H9 (cell line): Measurements from ENCODE around the gene ROBO2. TPM values are rescaled to one million over a fixed set of nuclear protein-coding genes. Genes with fewer than 3 reads are reported as not detected.

ENCODE experiments used
- DNase-seq: peaks from one replicate; pipeline ENCODE4 v3.0.0-alpha.2; 2017
- H2AFZ ChIP-seq: one replicate; pipeline ENCODE4 v1.6.1; 2013; ENCODE audit warnings: mild to moderate bottlenecking, low read length, control low read depth, moderate library complexity
- H2AK5ac ChIP-seq: 2 replicates; pipeline ENCODE4 v1.6.1; 2013; ENCODE audit warnings: low read length, control low read depth, mixed read lengths; ENCODE audit not compliant: insufficient read length
- H2BK120ac ChIP-seq: one replicate; pipeline ENCODE4 v1.6.1; 2013; ENCODE audit warnings: low read depth, mild to moderate bottlenecking, low read length, control low read depth, inconsistent platforms; ENCODE audit not compliant: poor library complexity, severe bottlenecking
- H2BK12ac ChIP-seq: 2 replicates; pipeline ENCODE4 v1.6.1; 2013; ENCODE audit warnings: low read length, control low read depth, mixed read lengths, low read depth; ENCODE audit not compliant: insufficient read length
- H2BK15ac ChIP-seq: 2 replicates; pipeline ENCODE4 v1.6.1; 2013; ENCODE audit warnings: low read depth, low read length, control low read depth
- H2BK20ac ChIP-seq: one replicate; pipeline ENCODE4 v1.6.1; 2013; ENCODE audit warnings: low read depth, mild to moderate bottlenecking, low read length, control low read depth, inconsistent platforms; ENCODE audit not compliant: poor library complexity, severe bottlenecking
- H2BK5ac ChIP-seq: 2 replicates; pipeline ENCODE4 v1.6.1; 2013; ENCODE audit warnings: low read length, control low read depth, mixed read lengths; ENCODE audit not compliant: insufficient read length
- H3K14ac ChIP-seq: 2 replicates; pipeline ENCODE4 v1.6.1; 2013; ENCODE audit warnings: low read length, control low read depth; ENCODE audit not compliant: insufficient read depth
- H3K18ac ChIP-seq: 2 replicates; pipeline ENCODE4 v1.6.1; 2013; ENCODE audit warnings: low read depth, mild to moderate bottlenecking, mixed read lengths, low read length, control low read depth; ENCODE audit not compliant: insufficient read length
- H3K23ac ChIP-seq: 2 replicates; pipeline ENCODE4 v1.6.1; 2013; ENCODE audit warnings: low read length, control low read depth, mixed read lengths, low read depth; ENCODE audit not compliant: insufficient read length
- H3K23me2 ChIP-seq: 2 replicates; pipeline ENCODE4 v1.6.1; 2013; ENCODE audit warnings: low read depth, mild to moderate bottlenecking, mixed read lengths, low read length, control low read depth; ENCODE audit not compliant: insufficient read length, poor library complexity, severe bottlenecking
- H3K27ac ChIP-seq: 2 replicates; pipeline ENCODE4 v1.5.1; 2013; ENCODE audit warnings: low read length, control low read depth, mixed read lengths, low read depth; ENCODE audit not compliant: insufficient read length
- H3K27me3 ChIP-seq: 2 replicates; pipeline ENCODE4 v1.6.1; 2013; ENCODE audit warnings: low read length, control low read depth, inconsistent platforms; ENCODE audit not compliant: insufficient read depth
- H3K4ac ChIP-seq: 2 replicates; pipeline ENCODE4 v1.6.1; 2013; ENCODE audit warnings: low read depth, mild to moderate bottlenecking, control low read depth, inconsistent platforms, low read length, moderate library complexity
- H3K4me1 ChIP-seq: 2 replicates; pipeline ENCODE4 v1.6.1; 2013; ENCODE audit warnings: low read length, control low read depth, inconsistent platforms; ENCODE audit not compliant: insufficient read depth
- H3K4me2 ChIP-seq: 2 replicates; pipeline ENCODE4 v1.6.1; 2013; ENCODE audit warnings: low read length, control low read depth, mixed read lengths; ENCODE audit not compliant: insufficient read length, insufficient read depth
- H3K56ac ChIP-seq: 2 replicates; pipeline ENCODE4 v1.6.1; 2013; ENCODE audit warnings: low read depth, mild to moderate bottlenecking, mixed read lengths, low read length, control low read depth; ENCODE audit not compliant: insufficient read length
- H3K79me1 ChIP-seq: 2 replicates; pipeline ENCODE4 v1.6.1; 2013; ENCODE audit warnings: low read depth, mild to moderate bottlenecking, moderate library complexity, low read length, control low read depth, inconsistent platforms; ENCODE audit not compliant: insufficient read depth, poor library complexity, severe bottlenecking
- H3K79me2 ChIP-seq: 2 replicates; pipeline ENCODE4 v1.6.1; 2013; ENCODE audit warnings: low read length, control low read depth, inconsistent platforms; ENCODE audit not compliant: insufficient read depth
- H3K9ac ChIP-seq: 2 replicates; pipeline ENCODE4 v1.6.1; 2013; ENCODE audit warnings: low read length, control low read depth, mixed read lengths; ENCODE audit not compliant: insufficient read length; ENCODE audit errors: extremely low read depth
- H3K9me3 ChIP-seq: one replicate; pipeline ENCODE4 v1.6.1; 2013; ENCODE audit warnings: low read depth, low read length, inconsistent platforms; ENCODE audit not compliant: control insufficient read depth
- H3T11ph ChIP-seq: one replicate; pipeline ENCODE4 v1.6.1; 2013; ENCODE audit warnings: mild to moderate bottlenecking, low read length, control low read depth, inconsistent platforms
- H4K20me1 ChIP-seq: one replicate; pipeline ENCODE4 v1.6.1; 2013; ENCODE audit not compliant: control insufficient read depth, insufficient read length, insufficient read depth
- H4K5ac ChIP-seq: 2 replicates; pipeline ENCODE4 v1.6.1; 2013; ENCODE audit warnings: low read depth, mild to moderate bottlenecking, mixed read lengths, low read length, control low read depth; ENCODE audit not compliant: insufficient read length
- H4K8ac ChIP-seq: replicated peaks from 2 replicates; pipeline ENCODE4 v1.6.1; 2013; ENCODE audit warnings: low read length, control low read depth, mixed read lengths, low read depth; ENCODE audit not compliant: insufficient read length
- H4K91ac ChIP-seq: 2 replicates; pipeline ENCODE4 v1.6.1; 2013; ENCODE audit warnings: low read depth, mild to moderate bottlenecking, moderate library complexity, mixed read lengths, low read length, control low read depth; ENCODE audit not compliant: insufficient read length
- H3K27ac Mint-ChIP-seq, 3 experiments: 2 replicates in 2 of 3; 3 replicates in 1 of 3; pipeline ENCODE4 v1.8.0; 2020 to 2021; ENCODE audit warnings: mixed read lengths in 3 of 3, mild to moderate bottlenecking in 1 of 3, moderate library complexity in 1 of 3
- H3K27me3 Mint-ChIP-seq: 2 replicates; pipeline ENCODE4 v1.8.0; 2021; ENCODE audit warnings: low read depth, mild to moderate bottlenecking, moderate library complexity, mixed read lengths
- H3K36me3 Mint-ChIP-seq, 3 experiments: 2 replicates in 2 of 3; 3 replicates in 1 of 3; pipeline ENCODE4 v1.8.0; 2020 to 2021; ENCODE audit warnings: low read depth in 3 of 3, mixed read lengths in 3 of 3; ENCODE audit not compliant: insufficient read depth in 1 of 3
- H3K4me1 Mint-ChIP-seq, 2 experiments: 2 replicates each; pipeline ENCODE4 v1.8.0; 2020; ENCODE audit warnings: mixed read lengths in 2 of 2
- H3K4me3 Mint-ChIP-seq, 2 experiments: 2 replicates in 1 of 2; 3 replicates in 1 of 2; pipeline ENCODE4 v1.8.0; 2020 to 2021; ENCODE audit warnings: mild to moderate bottlenecking in 2 of 2, mixed read lengths in 2 of 2, moderate library complexity in 1 of 2
- H3K9me3 Mint-ChIP-seq, 2 experiments: 2 replicates in 1 of 2; 3 replicates in 1 of 2; pipeline ENCODE4 v1.8.0; 2020; ENCODE audit warnings: mild to moderate bottlenecking in 2 of 2, mixed read lengths in 2 of 2, moderate library complexity in 1 of 2
- whole genome bisulfite sequencing: extraction: QIAGEN DNeasy Blood & Tissue Kit; methylation state at CpG from one replicate; pipeline ENCODE4 v1.1.7; 2013; ENCODE audit warnings: missing lambda C conversion rate, low lambda C conversion rate, mixed read lengths; ENCODE audit not compliant: insufficient read length; ENCODE audit errors: extremely low coverage; 5-methylcytosine and 5-hydroxymethylcytosine counted together
- total RNA-seq: library from RNA; stranded (reverse); gene quantifications from 2 replicates; pipeline ENCODE4 v1.2.1, GENCODE V29; 2021
- TF ChIP-seq, protein P1 (sequence below): fragments of 200-600 bp; sonication (generic); conservative IDR thresholded peaks from 3 replicates; pipeline ENCODE4 v1.8.0; 2021; ENCODE audit warnings: antibody characterized with exemption, mild to moderate bottlenecking

ROBO2 gene
- total RNA-seq, 1 experiment from 2014 or later, result 2.3 TPM

DNA sequence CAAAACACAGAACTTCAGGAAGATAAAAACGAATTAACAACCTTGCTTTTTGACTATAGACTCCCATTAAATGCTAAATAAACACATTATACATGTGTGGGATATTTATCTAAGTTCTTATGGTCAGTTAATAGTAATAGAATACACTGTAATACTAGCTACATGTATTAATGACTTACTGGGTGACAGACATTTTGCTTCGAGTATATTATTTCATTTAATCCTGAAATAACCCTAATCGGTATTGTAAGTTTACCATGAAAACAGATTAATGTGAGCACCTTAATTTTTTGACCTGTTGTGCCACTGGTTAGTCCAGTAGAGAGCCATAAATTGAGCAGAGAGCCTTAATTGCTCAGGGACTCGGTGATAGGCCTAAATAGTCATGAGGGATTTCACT lies 151.1 kb downstream of the ROBO2 start:
- no peak overlapping the region for H4K5ac ChIP-seq
- no peak overlapping the region for H3K27ac ChIP-seq
- no peak overlapping the region for H3K4me2 ChIP-seq
- H2BK120ac ChIP-seq, result no peak overlapping the region
- H3K4me1 Mint-ChIP-seq, result peaks cover 9 to 13% of the 10 kb centered on the region in 2 experiments
- H4K91ac ChIP-seq, result no peak overlapping the region
- no peak overlapping the region for H3K23ac ChIP-seq
- no peak overlapping the region for H2AFZ ChIP-seq
- no peak overlapping the region for H2AK5ac ChIP-seq
- H3K14ac ChIP-seq, result no peak overlapping the region
- H3K79me1 ChIP-seq, result no peaks in the 10 kb centered on the region
- no peak for DNase-seq
- H3K27me3 Mint-ChIP-seq, result no peaks in the 10 kb centered on the region
- H3K18ac ChIP-seq, result no peak overlapping the region
- H4K8ac ChIP-seq, result no peak overlapping the region
- TF ChIP-seq, protein P1, sequence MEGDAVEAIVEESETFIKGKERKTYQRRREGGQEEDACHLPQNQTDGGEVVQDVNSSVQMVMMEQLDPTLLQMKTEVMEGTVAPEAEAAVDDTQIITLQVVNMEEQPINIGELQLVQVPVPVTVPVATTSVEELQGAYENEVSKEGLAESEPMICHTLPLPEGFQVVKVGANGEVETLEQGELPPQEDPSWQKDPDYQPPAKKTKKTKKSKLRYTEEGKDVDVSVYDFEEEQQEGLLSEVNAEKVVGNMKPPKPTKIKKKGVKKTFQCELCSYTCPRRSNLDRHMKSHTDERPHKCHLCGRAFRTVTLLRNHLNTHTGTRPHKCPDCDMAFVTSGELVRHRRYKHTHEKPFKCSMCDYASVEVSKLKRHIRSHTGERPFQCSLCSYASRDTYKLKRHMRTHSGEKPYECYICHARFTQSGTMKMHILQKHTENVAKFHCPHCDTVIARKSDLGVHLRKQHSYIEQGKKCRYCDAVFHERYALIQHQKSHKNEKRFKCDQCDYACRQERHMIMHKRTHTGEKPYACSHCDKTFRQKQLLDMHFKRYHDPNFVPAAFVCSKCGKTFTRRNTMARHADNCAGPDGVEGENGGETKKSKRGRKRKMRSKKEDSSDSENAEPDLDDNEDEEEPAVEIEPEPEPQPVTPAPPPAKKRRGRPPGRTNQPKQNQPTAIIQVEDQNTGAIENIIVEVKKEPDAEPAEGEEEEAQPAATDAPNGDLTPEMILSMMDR, result no peak
- H3K79me2 ChIP-seq, result no peaks in the 10 kb centered on the region
- no peak overlapping the region for H2BK15ac ChIP-seq
- no peaks in the 10 kb centered on the region; the same call in 1 of the 2 replicates for H3K4me1 ChIP-seq
- H3K9me3 Mint-ChIP-seq, result no peaks in the 10 kb centered on the region
- no peak overlapping the region for H3K9ac ChIP-seq
- H3K27ac Mint-ChIP-seq, result no peak overlapping the region
- no peak overlapping the region for H2BK20ac ChIP-seq
- no peaks in the 10 kb centered on the region for H3K36me3 Mint-ChIP-seq
- H2BK12ac ChIP-seq, result no peak overlapping the region
- no peaks in the 10 kb centered on the region for H3K9me3 ChIP-seq
- no CpG with 5 or more reads among the region's 4 CpGs for WGBS
- H2BK5ac ChIP-seq, result no peak overlapping the region
- H3K27me3 ChIP-seq, result no peaks in the 10 kb centered on the region
- no peak overlapping the region for H3K56ac ChIP-seq
- no peak overlapping the region for H3K4me3 Mint-ChIP-seq
- no peaks in the 10 kb centered on the region for H4K20me1 ChIP-seq
- H3T11ph ChIP-seq, result no peak overlapping the region
- no peak overlapping the region for H3K4ac ChIP-seq
- H3K23me2 ChIP-seq, result no peaks in the 10 kb centered on the region
